Dedifferentiated amniotic fluid mesenchymal stem cell (primary cell): Measurements from ENCODE around the gene PTPRK.

Experiments
- DNase-seq: peaks from one replicate; pipeline ENCODE4 v3.0.0-alpha.2; 2016; ENCODE audit errors: extremely low spot score

Gene PTPRK

GRCh38 chr6:128394167-128394566, 126.2 kb downstream of the PTPRK start:
- peak; percentile 27 for DNase-seq

GRCh38 chr6:128389820-128390534, 130.4 kb downstream of the PTPRK start:
- DNase-seq: no peak

GRCh38 chr6:128388380-128388779, 132.0 kb downstream of the PTPRK start:
- DNase-seq: no peak

GRCh38 chr6:128380891-128381290, 139.5 kb downstream of the PTPRK start:
- no peak for DNase-seq

- DNase-seq: no peak
Measured at GRCh38 chr6:128379577-128379976, 140.8 kb downstream of the PTPRK start.

- DNase-seq: no peak
Measured at GRCh38 chr6:128376952-128377503, 143.4 kb downstream of the PTPRK start.

- DNase-seq: no peak
Measured at GRCh38 chr6:128371136-128371535, 149.3 kb downstream of the PTPRK start.

- DNase-seq: peak; percentile 72
Measured at GRCh38 chr6:128370072-128370471, 150.3 kb downstream of the PTPRK start.

GRCh38 chr6:128368213-128368944, 152.0 kb downstream of the PTPRK start:
- no peak for DNase-seq

- DNase-seq: no peak
Measured at GRCh38 chr6:128367437-128367836, 153.0 kb downstream of the PTPRK start.

- no peak for DNase-seq
Measured at GRCh38 chr6:128365520-128366160, 154.8 kb downstream of the PTPRK start.

GRCh38 chr6:128364766-128365519, 155.5 kb downstream of the PTPRK start:
- DNase-seq: no peak

GRCh38 chr6:128363020-128363813, 157.2 kb downstream of the PTPRK start:
- DNase-seq: no peak

GRCh38 chr6:128361378-128361777, 159.0 kb downstream of the PTPRK start:
- DNase-seq: no peak

GRCh38 chr6:128358244-128358776, 162.1 kb downstream of the PTPRK start:
- DNase-seq: no peak

GRCh38 chr6:128357392-128358130, 162.8 kb downstream of the PTPRK start:
- DNase-seq: no peak

- DNase-seq: no peak
Measured at GRCh38 chr6:128352366-128352765, 168.0 kb downstream of the PTPRK start.

GRCh38 chr6:128351255-128351514, 169.2 kb downstream of the PTPRK start:
- no peak for DNase-seq

- no peak for DNase-seq
Measured at GRCh38 chr6:128350416-128351254, 169.8 kb downstream of the PTPRK start.
